ENCODE data around the gene RIOX2. TPM values are rescaled to one million over a fixed set of nuclear protein-coding genes. Genes with fewer than 3 reads are reported as not detected.

Gene RIOX2
- total RNA-seq, 1 donor from 2014 or later, result 22.0 TPM

GRCh38 chr3:97967966-97968365, 4.3 kb downstream of the RIOX2 start:
- no peak for DNase-seq (ENCODE audit: low read depth)
- Histone ChIP-seq H3K36me3 (ENCODE audit: control insufficient read depth, insufficient read depth, low read length) (no peaks in the 10 kb centered on the region), H3K27me3 (ENCODE audit: control insufficient read depth, insufficient read depth, low read length) (no peaks in the 10 kb centered on the region), H3K4me3 (ENCODE audit: low read depth, low read length) (no peak overlapping the region)
- TF ChIP-seq CTCF (IDR thresholded peaks at IDR 0.05; ENCODE audit: insufficient read depth, low read length, poor library complexity, severe bottlenecking), result no peak

- Histone ChIP-seq H3K4me3 (ENCODE audit: low read depth, low read length) (no peak overlapping the region), H3K27me3 (ENCODE audit: control insufficient read depth, insufficient read depth, low read length) (no peaks in the 10 kb centered on the region), H3K36me3 (ENCODE audit: control insufficient read depth, insufficient read depth, low read length) (no peaks in the 10 kb centered on the region)
- TF ChIP-seq CTCF (IDR thresholded peaks at IDR 0.05; ENCODE audit: insufficient read depth, low read length, poor library complexity, severe bottlenecking), result no peak
- DNase-seq (ENCODE audit: low read depth), result no peak
Measured at GRCh38 chr3:97960993-97961766, 11.1 kb downstream of the RIOX2 start.

GRCh38 chr3:97960551-97960950, 11.7 kb downstream of the RIOX2 start:
- H3K27me3 ChIP-seq (ENCODE audit: control insufficient read depth, insufficient read depth, low read length), result no peaks in the 10 kb centered on the region

GRCh38 chr3:97959872-97960271, 12.4 kb downstream of the RIOX2 start:
- no peak for DNase-seq (ENCODE audit: low read depth)
- Histone ChIP-seq H3K27me3 (ENCODE audit: control insufficient read depth, insufficient read depth, low read length) (no peaks in the 10 kb centered on the region), H3K36me3 (ENCODE audit: control insufficient read depth, insufficient read depth, low read length) (no peaks in the 10 kb centered on the region), H3K4me3 (ENCODE audit: low read depth, low read length) (no peak overlapping the region)
- no peak for TF ChIP-seq CTCF (IDR thresholded peaks at IDR 0.05; ENCODE audit: insufficient read depth, low read length, poor library complexity, severe bottlenecking)

More at GRCh38 chr3:97960551-97960950, 11.7 kb downstream of the RIOX2 start:
- H3K4me3 ChIP-seq (ENCODE audit: low read depth, low read length), result no peak overlapping the region
- no peaks in the 10 kb centered on the region for H3K36me3 ChIP-seq (ENCODE audit: control insufficient read depth, insufficient read depth, low read length)
- TF ChIP-seq CTCF (IDR thresholded peaks at IDR 0.05; ENCODE audit: insufficient read depth, low read length, poor library complexity, severe bottlenecking), result no peak
- DNase-seq (ENCODE audit: low read depth), result no peak

GRCh38 chr3:97958796-97959195, 13.4 kb downstream of the RIOX2 start:
- TF ChIP-seq CTCF (IDR thresholded peaks at IDR 0.05; ENCODE audit: insufficient read depth, low read length, poor library complexity, severe bottlenecking), result no peak
- H3K4me3 ChIP-seq (ENCODE audit: low read depth, low read length), result no peak overlapping the region
- no peak for DNase-seq (ENCODE audit: low read depth)
- no peaks in the 10 kb centered on the region for H3K27me3 ChIP-seq (ENCODE audit: control insufficient read depth, insufficient read depth, low read length)
- no peaks in the 10 kb centered on the region for H3K36me3 ChIP-seq (ENCODE audit: control insufficient read depth, insufficient read depth, low read length)

- Histone ChIP-seq H3K4me3 (ENCODE audit: low read depth, low read length) (no peak overlapping the region), H3K27me3 (ENCODE audit: control insufficient read depth, insufficient read depth, low read length) (no peaks in the 10 kb centered on the region), H3K36me3 (ENCODE audit: control insufficient read depth, insufficient read depth, low read length) (no peaks in the 10 kb centered on the region)
- no peak for TF ChIP-seq CTCF (IDR thresholded peaks at IDR 0.05; ENCODE audit: insufficient read depth, low read length, poor library complexity, severe bottlenecking)
- DNase-seq (ENCODE audit: low read depth), result no peak
Measured at GRCh38 chr3:97958396-97958795, 13.8 kb downstream of the RIOX2 start.

Data from kidney epithelial cell (primary cell).